ENCODE measurements around the gene SASS6.

- no peak for TF ChIP-seq CTCF (IDR thresholded peaks at IDR 0.05; ENCODE audit: low read depth, low read length, poor library complexity, severe bottlenecking)
- TF ChIP-seq EZH2phosphoT487 (IDR thresholded peaks at IDR 0.05; ENCODE audit: borderline replicate concordance, low read length), result no peak
These were observed 4.9 kb upstream of the SASS6 start for GRCh38 chr1:100137602-100138001.
